Measurements from ENCODE around the gene GALNTL6. TPM values are rescaled to one million over a fixed set of nuclear protein-coding genes. Genes with fewer than 3 reads are reported as not detected.

Gene GALNTL6
- total and polyA plus RNA-seq, 2 of the 4 experiments (the other 2 are of a cell fraction), result under 0.01 TPM; not detected in 1

DNA sequence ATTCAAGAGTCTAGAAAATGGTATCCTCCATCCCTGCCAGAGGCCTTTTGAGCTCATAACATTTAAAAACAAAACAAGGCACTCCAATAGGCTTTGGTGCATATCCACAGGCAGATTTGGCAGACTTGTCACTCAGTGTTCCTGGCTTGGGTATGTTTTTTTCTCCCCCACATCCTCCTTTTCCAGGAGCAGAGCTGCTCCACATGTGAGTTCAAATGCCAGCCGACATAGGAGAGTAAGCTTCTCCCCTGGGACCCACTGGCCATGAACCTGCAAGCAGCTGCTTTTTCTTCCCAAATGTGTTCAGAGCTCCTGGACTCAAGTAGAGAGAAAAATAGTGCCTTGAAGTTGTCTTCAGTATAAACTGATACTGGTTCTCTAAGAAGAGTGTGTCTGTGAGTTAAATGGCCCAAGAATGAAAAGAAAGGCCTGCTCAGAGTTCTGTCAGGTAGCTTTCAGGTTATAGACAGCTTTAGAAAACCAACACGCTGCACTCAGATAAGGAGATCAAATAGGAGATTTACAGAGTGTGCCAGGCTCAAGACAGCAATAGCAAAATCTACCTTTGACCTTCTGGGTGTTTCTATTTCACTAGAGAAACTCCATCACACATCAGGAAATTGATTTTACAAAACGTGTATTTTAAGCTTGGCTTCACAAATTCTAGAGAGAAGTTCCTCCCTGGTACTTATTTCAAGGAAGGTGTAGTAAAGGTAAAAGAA lies 1192.9 kb downstream of the GALNTL6 start:
- Histone ChIP-seq H3K18ac (ENCODE audit: low read depth, low read length) (no peak overlapping the region), H3K4ac (ENCODE audit: low read depth, low read length) (no peak overlapping the region), H2BK5ac (ENCODE audit: low read depth, low read length, poor library complexity, severe bottlenecking) (no peak overlapping the region), H4K91ac (ENCODE audit: insufficient read depth, low read depth, low read length) (no peak overlapping the region), H3K36me3 (ENCODE audit: control insufficient read depth, insufficient read depth, low read length) (no peaks in the 10 kb centered on the region), H2BK15ac (ENCODE audit: low read depth, low read length) (no peak overlapping the region), H3K4me1 (ENCODE audit: control insufficient read depth, insufficient read depth, low read length) (peaks cover 4% of the 10 kb centered on the region; the same call in 1 of the 2 replicates), H3K27ac (ENCODE audit: insufficient read depth, low read length) (no peak overlapping the region), H3K4me3 (ENCODE audit: insufficient read depth, low read depth, low read length) (no peak overlapping the region), H2BK20ac (ENCODE audit: low read depth, low read length) (no peak overlapping the region), H3K14ac (replicated peaks; ENCODE audit: low read depth, low read length) (no peak overlapping the region), H2AFZ (replicated peaks; ENCODE audit: low read length, poor library complexity) (no peak overlapping the region), H3K9me3 (ENCODE audit: control insufficient read depth, insufficient read depth, low read length) (no peaks in the 10 kb centered on the region), H2BK120ac (ENCODE audit: low read depth, low read length) (no peak overlapping the region), H3K27me3 (ENCODE audit: control insufficient read depth, insufficient read depth, low read length) (peaks cover 18% of the 10 kb centered on the region), H2AK5ac (ENCODE audit: low read depth, low read length) (no peak overlapping the region), H3K9ac (ENCODE audit: low read depth, low read length) (no peak overlapping the region), H3K9me1 (ENCODE audit: insufficient read depth, low read length) (no peaks in the 10 kb centered on the region), H3K23ac (ENCODE audit: low read depth, low read length) (no peak overlapping the region), H3K56ac (ENCODE audit: extremely low read depth, insufficient read depth, low read length) (no peak overlapping the region), H4K8ac (ENCODE audit: low read depth in 2 of 2, low read length in 2 of 2) (no peak overlapping the region), H4K5ac (ENCODE audit: low read depth, low read length) (no peak overlapping the region), H3K4me2 (ENCODE audit: low read depth, low read length) (no peak overlapping the region), H4K20me1 (ENCODE audit: insufficient read depth, low read length) (no peaks in the 10 kb centered on the region), H2AK9ac (replicated peaks; ENCODE audit: low read depth, low read length, poor library complexity) (no peak overlapping the region), H3K79me1 (ENCODE audit: low read depth in 1 of 2, low read length in 2 of 2) (no peaks in the 10 kb centered on the region)
- in situ Hi-C loops (cut with MboI; ENCODE audit: low sequenced_read_pairs), result no loop called here
- ATAC-seq (ENCODE audit: low read depth), result no peak
- no peak for TF ChIP-seq MAZ (IDR thresholded peaks at IDR 0.05; ENCODE audit: borderline replicate concordance, low read depth, low read length)
- CTCF ChIA-PET, result interaction anchor here (1.1 to 3.2 kb wide), 3 partner anchors 8 to 296 kb away, joined by 3 to 14 read pairs (median 4); no protein-coding TSS in a partner anchor
- DNase-seq, result no peak
- no TSS peak for BruUV-seq (replicated peaks)
- no CpG with 5 or more reads among the region's 3 CpGs for WGBS, 2 experiments (ENCODE audit: extremely low coverage in 2 of 2, insufficient read length in 1 of 2)
- POLR2A ChIA-PET (ENCODE audit: unreplicated experiment), result no interaction called here
- dilution Hi-C loops (cut with HindIII; ENCODE audit: low sequenced_read_pairs, unreplicated experiment), result loop anchor here (25.0 kb wide), 1 partner anchor 256 kb away; no protein-coding TSS in a partner anchor
- intact Hi-C loops (cut with micrococcal nuclease), result no loop called here
